ENCODE data around the gene TRIM63.

The TRIM63 gene

DNA sequence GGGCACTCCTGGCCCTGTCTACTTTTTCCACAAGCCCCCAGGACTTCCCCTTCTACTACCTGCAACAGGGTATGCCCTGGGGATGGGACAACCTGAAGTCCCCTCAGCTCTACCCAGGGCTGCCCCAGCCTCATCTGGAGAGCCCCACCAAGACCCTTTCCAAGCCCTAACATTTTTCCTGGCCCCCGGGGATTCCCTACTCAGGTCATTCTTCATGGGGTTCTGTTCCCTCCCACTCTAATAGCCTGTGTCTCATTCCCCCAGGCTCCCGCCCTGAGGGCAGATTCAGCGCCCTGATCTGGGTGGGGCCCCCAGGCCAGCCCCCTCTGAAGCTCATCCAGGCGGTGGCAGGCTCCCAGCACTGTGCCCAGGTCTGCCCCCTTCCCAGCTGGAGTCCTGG, 36.2 kb downstream of the TRIM63 start:
- TF ChIP-seq, protein P1, sequence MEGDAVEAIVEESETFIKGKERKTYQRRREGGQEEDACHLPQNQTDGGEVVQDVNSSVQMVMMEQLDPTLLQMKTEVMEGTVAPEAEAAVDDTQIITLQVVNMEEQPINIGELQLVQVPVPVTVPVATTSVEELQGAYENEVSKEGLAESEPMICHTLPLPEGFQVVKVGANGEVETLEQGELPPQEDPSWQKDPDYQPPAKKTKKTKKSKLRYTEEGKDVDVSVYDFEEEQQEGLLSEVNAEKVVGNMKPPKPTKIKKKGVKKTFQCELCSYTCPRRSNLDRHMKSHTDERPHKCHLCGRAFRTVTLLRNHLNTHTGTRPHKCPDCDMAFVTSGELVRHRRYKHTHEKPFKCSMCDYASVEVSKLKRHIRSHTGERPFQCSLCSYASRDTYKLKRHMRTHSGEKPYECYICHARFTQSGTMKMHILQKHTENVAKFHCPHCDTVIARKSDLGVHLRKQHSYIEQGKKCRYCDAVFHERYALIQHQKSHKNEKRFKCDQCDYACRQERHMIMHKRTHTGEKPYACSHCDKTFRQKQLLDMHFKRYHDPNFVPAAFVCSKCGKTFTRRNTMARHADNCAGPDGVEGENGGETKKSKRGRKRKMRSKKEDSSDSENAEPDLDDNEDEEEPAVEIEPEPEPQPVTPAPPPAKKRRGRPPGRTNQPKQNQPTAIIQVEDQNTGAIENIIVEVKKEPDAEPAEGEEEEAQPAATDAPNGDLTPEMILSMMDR (IDR thresholded peaks at IDR 0.05; ENCODE audit: low read depth, low read length): no peak
- H3K4me3 ChIP-seq (ENCODE audit: low read depth, low read length): no peak overlapping the region

DNA sequence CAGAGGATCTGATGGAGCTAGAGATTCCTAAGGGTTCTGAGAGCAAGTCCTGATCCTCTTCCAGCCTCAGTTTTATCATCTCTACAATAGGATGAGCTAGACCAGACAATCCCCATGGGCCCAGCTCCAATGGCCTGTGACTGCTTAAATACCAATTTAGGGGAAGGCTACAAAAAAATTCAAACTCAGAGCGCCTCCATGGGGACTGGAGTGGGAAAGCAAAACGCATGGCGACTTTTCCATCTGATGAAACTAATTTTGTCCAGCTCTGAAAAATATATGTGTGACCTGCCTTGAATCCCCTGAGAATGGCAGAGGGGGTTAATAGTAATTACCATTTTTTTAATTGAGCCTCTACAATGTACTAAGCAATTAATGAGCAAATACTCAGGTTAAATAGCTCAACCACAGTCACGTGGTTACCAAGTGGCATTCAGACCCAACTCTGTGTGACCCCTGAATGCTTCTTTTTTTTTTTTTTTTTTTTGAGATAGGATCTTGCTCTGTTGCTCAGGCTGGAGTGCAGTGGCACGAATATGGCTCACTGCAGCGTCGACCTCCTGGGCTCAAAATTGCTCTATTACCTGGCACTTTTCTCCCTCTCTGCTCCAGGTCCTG, 37.5 kb downstream of the TRIM63 start:
- TF ChIP-seq, protein P1 (IDR thresholded peaks at IDR 0.05; ENCODE audit: low read depth, low read length): no peak

DNA sequence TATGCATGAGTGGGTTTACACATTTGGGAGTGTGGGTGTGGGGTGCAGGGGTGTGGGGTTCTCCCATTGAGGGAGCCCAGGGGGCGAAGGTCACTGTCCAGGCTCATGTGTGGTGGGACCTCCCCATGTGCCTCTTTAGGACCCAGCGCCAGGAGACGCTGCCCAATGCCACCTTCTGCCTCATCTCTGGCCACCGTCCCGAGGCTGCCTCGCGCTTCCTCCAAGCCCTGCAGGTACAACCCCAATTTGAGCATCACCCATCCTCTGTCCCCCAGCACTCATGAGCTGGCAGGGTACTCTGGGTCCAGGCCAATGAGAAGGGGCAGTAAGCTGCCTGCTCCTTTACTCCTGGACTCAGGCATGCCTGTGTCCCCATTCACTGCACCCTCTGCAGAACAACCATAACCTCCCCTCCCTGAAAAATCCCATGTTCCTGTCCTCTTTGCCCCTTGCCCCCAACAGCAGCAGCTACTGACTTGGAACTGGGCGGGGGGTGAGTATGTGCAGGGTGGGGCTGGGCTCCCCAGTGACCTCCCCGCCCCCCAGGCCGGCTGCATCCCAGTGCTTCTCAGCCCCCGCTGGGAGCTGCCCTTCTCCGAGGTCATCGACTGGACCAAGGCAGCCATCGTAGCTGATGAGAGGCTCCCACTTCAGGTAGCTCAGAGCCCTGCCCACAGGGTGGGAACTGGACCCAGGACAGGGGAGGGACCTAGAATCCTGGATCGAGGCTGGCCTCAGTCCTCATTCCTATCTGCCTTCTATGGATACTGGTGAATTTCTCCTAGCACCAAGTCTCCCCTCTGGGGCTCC, 38.2 kb downstream of the TRIM63 start:
- no peak overlapping the region for H3K4me3 ChIP-seq (ENCODE audit: low read depth, low read length)
- TF ChIP-seq, protein P1 (IDR thresholded peaks at IDR 0.05; ENCODE audit: low read depth, low read length): no peak

More for the DNA sequence above, 37.5 kb downstream of the TRIM63 start:
- H3K4me3 ChIP-seq (ENCODE audit: low read depth, low read length): no peak overlapping the region

DNA sequence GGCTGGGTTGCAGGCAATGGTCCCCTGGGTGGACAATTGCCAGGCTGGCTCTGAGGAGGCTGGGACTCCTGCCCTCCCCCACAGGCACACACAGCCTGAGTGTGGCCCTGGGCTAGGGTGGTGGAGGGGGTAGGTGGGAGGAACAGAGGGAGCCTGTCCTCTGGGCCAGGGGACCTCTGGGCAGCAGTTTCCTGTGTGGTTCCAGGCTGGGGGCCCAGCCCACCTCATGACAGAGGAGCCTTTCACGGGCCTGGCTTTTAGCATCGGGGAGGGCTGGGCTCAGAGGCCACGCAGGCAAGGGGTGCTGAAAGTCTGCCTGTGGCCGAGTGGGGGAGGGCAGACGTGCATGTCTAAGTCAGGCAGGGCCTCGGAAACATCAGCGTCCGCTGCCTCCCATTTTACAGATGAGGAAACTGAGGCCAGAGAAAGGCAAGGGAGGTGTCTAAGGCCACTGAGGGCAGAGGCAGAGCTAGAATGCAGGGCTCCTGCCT, 38.9 kb downstream of the TRIM63 start:
- H3K4me3 ChIP-seq (ENCODE audit: low read depth, low read length): no peak overlapping the region
- TF ChIP-seq, protein P1 (IDR thresholded peaks at IDR 0.05; ENCODE audit: low read depth, low read length): no peak

DNA sequence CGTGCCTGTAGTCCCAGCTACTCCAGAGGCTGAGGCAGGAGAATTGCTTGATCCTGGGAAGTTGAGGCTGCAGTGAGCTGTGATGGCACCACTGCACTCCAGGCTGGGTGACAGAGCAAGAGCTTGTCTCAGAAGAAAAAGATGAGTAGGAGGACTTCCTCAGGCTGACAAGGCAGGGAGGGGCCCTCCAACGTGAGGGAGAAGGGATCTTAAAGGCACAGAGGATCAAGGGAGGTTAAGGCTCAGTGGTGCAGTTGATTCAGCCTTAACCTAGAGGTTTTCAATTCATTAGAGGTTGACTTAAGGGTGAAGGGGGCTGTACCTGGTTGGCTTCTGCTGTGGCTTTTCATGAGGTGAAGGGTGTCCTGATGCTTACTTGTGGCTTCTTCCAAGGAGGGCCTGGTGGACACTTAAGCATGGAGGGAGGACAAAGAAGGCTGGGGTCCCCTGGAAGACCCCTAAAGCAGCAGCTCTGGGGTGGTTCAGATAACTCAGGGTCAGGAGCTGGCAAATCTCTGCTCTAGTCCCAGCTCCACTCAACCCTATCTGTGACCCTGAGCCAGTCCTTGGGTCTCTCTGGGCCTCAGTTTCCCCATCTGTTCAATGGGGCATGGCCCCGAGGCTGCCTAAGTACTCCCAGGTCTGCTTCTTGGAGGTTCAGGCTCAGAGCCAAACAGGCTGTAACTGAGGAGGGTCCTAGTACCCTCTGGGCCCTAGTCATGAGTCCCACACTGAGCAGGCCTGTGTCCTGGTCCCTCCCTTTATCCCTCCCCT, 39.5 kb downstream of the TRIM63 start:
- TF ChIP-seq, protein P1 (IDR thresholded peaks at IDR 0.05; ENCODE audit: low read depth, low read length): no peak
- no peak overlapping the region for H3K4me3 ChIP-seq (ENCODE audit: low read depth, low read length)

DNA sequence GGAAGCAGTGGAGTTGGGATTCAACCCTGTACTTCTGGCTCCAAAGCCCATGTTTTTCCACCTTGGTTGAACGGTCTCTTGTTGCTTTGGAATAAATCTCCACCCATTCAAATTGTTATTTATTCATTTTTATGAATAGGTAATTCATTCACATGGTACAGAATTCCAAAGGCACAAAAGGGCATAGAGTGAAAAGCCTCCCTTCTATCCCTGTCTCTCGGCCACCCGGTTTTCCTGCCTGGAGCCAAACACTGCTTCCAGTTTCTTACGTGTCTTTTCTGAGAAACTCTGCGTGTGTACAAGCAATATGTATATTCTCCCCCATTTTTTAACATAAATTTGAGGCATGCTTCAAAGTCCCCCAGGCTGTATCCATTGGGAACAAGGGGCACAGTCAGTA, 41.9 kb downstream of the TRIM63 start:
- TF ChIP-seq, protein P1 (IDR thresholded peaks at IDR 0.05; ENCODE audit: low read depth, low read length): no peak
- H3K4me3 ChIP-seq (ENCODE audit: low read depth, low read length): no peak overlapping the region

Measured in WI38 (cell line).